Measurements from ENCODE around the gene RASL11B.

Gene RASL11B

DNA sequence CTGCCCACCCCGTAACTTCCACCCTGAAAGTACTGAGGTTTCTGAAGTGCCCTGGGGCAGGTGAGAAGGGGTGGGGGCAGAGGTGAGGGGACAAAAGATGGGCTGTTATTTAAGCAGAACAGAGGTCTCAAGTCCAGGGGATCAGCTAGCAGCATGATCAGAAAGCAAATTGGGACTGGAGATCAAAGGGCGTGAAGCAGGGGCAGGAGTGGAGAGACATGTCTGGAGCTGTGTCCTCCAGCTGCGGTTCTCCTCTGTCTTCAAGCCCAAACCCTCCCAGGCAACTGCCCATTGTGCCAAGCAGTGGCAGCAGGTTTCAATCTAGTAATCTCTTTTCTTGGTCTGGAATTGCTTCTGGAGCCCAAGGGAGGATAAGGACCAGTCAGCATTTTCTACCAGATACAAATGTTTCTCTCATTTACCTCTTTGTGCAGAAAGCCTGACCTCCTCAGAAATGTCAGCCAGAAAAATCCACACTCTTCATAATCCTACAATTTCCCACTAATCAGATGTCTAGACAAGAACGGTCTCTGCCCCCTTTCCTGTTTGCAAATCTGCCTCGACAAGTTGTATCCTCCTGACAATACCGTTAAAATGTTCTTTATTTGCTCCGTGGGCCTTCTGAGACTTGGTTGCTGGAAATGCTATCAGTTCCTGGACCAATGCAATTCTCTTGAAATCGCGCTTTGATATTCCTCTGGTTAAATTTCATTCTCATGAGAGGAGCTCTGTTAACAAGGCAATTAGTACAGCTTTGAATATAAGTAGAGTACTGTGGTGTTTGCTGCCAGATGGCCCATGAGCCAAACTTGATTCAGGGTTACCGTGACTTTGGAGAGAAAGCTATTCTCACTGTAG, 23.2 kb upstream of the RASL11B start:
- Mint-ChIP-seq H3K36me3 (no peaks in the 10 kb centered on the region), H3K27ac (no peak overlapping the region), H3K4me3 (no peak overlapping the region), H3K27me3 (no peaks in the 10 kb centered on the region), H3K9me3 (ENCODE audit: low read depth) (no peaks in the 10 kb centered on the region), H3K4me1 (ENCODE audit: low read depth) (no peaks in the 10 kb centered on the region)

DNA sequence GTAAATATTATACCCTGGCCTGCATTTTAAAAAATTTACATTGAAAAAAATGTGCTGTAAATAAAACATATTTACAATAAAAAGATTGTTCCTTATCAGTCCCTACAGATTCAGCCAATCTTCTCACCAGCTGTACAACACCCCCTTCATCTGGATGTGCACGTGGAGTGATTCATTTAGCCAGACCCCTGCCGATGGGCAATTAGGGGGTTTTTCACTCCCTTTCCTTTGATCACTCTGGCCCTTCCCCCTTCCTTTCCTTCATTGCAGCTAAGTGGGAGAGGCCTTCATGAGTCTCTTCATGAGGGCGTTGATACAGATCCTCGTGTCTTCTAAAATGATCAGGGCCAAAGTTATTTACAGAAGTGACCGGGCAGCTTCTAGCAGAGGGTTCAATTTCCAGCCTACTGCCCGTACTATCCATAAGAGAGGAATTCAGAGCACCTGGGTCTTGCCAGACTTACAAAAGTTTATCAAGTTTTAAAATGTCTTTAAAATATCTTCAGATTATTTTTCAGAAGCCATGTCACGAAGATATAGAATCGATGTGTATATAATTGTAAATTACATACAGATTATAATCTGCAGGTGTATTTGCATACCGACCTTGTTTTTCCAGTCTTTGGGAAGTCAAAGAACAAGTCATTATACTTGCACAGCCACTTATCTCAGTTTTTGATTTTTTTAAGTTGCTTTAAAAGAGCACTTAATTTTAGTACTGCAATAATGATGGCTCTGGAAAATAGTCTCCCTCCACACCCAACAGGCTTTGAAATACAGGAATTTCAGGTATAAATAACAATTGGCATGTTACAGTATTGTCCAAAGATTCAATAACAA, 21.4 kb upstream of the RASL11B start:
- H3K27ac Mint-ChIP-seq = no peak overlapping the region
- no peaks in the 10 kb centered on the region for H3K9me3 Mint-ChIP-seq (ENCODE audit: low read depth)
- no peaks in the 10 kb centered on the region for H3K4me1 Mint-ChIP-seq (ENCODE audit: low read depth)
- H3K27me3 Mint-ChIP-seq = no peaks in the 10 kb centered on the region
- H3K4me3 Mint-ChIP-seq = no peak overlapping the region
- no peaks in the 10 kb centered on the region for H3K36me3 Mint-ChIP-seq

DNA sequence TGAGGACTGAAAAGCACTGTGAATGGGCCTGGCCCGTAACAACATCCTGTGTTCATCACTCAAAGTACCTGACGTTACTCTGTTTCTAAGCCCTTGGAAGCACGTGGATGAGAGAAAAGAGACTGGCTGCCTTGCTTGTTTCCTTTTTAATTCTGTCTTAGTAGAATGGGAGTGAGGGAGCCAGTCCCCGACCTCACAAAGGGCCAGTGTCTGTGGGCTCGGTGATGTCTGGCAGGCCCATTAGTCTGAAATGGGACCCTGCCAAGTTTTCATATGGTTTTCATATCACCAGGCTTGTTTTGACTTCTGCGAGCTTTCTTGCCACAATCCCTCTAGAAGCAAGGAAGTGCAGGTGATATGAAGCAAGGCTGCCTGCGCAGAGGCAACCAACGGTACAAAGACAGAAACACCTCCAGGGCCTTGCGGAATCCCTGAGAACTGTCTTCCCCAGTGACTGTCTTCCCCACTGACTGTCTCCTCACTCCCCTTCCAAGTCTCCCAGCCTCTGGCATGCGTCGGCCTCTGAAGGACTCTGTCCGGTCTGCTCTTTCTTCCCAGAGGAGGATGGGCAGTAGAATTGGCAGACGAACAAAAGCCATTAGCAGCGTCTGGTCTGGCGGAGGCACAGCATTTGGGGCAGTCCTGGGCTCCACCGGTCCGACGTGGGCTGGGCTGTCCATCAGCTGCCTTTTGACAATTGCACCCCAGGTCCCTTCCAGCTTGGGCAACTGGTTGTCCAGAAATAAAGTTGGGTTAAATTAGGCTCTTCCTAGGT, 20.2 kb upstream of the RASL11B start:
- no peaks in the 10 kb centered on the region for H3K36me3 Mint-ChIP-seq
- H3K4me1 Mint-ChIP-seq (ENCODE audit: low read depth) = no peaks in the 10 kb centered on the region
- H3K4me3 Mint-ChIP-seq = no peak overlapping the region
- no peak overlapping the region for H3K27ac Mint-ChIP-seq
- no peaks in the 10 kb centered on the region for H3K27me3 Mint-ChIP-seq
- H3K9me3 Mint-ChIP-seq (ENCODE audit: low read depth) = no peaks in the 10 kb centered on the region

DNA sequence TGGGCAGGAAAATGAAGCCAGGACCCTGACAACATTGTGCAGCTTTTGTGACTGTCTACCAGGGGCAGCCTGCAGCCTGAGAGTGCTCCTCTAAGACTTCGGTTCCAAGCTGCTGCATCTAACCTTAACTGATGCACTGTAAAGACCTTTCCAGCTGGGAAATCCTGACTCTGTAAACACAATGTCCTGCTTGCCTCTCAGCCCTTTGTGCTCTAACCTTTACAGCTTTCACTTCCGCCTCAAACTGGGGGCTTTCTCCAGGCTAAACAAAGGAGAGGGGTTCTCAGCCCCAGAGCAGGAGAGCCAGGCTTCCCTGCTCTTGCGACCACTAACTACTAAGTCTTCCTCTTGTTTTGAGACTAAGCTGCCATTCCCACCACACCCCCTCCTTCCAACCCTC, 19.3 kb upstream of the RASL11B start:
- H3K4me3 Mint-ChIP-seq = no peak overlapping the region
- no peaks in the 10 kb centered on the region for H3K27me3 Mint-ChIP-seq
- no peaks in the 10 kb centered on the region for H3K4me1 Mint-ChIP-seq (ENCODE audit: low read depth)
- no peaks in the 10 kb centered on the region for H3K36me3 Mint-ChIP-seq
- no peaks in the 10 kb centered on the region for H3K9me3 Mint-ChIP-seq (ENCODE audit: low read depth)
- no peak overlapping the region for H3K27ac Mint-ChIP-seq

DNA sequence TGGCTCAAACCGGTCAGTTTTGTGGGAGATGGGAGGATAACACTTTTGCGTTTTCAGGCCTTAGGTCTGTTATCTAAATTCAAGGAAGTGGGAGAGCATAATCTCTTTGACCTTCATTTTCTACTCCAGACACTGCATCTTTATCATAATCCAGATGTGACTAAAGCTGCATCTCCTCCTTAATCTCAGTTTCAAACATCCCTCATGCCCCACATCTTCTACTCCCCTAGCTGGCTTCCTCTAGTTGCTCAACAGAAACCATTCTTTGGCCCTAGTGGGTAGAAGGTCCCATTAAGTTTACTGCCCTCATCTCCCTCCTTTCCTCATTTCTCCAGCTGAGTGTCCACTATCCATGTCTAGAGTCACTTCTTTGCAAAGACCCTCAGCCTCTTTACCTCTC, 18.8 kb upstream of the RASL11B start:
- H3K36me3 Mint-ChIP-seq = no peaks in the 10 kb centered on the region

DNA sequence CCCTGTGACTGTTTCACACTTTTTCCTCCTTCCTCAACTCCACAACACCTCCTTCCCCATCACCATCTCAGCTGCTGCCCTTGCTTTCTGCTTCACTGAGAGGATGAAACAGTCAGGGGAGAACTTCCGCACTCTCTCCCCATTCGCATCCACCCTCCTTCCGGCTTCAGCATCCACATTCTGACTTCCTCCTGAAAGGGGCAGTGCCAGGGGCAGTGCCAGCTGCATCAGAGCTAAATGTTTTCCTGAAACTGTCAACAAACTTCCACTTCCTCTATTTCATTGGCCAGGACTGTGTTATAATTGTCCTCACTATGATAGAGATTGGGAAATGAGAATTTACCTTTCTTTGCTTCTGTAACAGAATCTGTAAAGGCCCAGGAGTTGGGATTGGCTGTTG, 18.2 kb upstream of the RASL11B start:
- no peaks in the 10 kb centered on the region for H3K36me3 Mint-ChIP-seq
- H3K9me3 Mint-ChIP-seq (ENCODE audit: low read depth) = no peaks in the 10 kb centered on the region
- H3K27me3 Mint-ChIP-seq = no peaks in the 10 kb centered on the region
- H3K27ac Mint-ChIP-seq = no peak overlapping the region
- no peaks in the 10 kb centered on the region for H3K4me1 Mint-ChIP-seq (ENCODE audit: low read depth)
- no peak overlapping the region for H3K4me3 Mint-ChIP-seq

More for the DNA sequence above, 18.8 kb upstream of the RASL11B start:
- H3K27me3 Mint-ChIP-seq = no peaks in the 10 kb centered on the region
- H3K4me3 Mint-ChIP-seq = no peak overlapping the region
- no peaks in the 10 kb centered on the region for H3K4me1 Mint-ChIP-seq (ENCODE audit: low read depth)
- no peaks in the 10 kb centered on the region for H3K9me3 Mint-ChIP-seq (ENCODE audit: low read depth)
- H3K27ac Mint-ChIP-seq = no peak overlapping the region

DNA sequence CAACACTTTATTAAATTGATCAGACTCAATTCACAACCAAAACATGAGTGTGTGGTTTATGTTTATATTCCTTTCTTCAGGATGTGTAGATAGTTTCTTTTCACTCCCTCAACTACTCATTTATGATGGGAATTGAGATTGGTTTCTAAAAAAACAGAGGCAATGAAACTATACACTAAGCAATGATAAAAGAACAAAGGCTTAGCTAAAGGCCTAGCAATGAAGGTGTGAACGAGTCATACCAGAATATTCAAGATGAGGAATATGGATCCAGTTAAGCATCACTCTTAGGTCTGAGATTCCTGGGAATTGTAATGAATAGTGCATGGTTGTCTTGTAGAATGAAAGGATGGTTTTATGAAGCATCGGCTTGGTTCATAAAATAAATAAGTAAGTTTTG, 17.5 kb upstream of the RASL11B start:
- Mint-ChIP-seq H3K9me3 (ENCODE audit: low read depth) (no peaks in the 10 kb centered on the region), H3K36me3 (no peaks in the 10 kb centered on the region), H3K4me3 (no peak overlapping the region), H3K27ac (no peak overlapping the region), H3K27me3 (no peaks in the 10 kb centered on the region), H3K4me1 (ENCODE audit: low read depth) (no peaks in the 10 kb centered on the region)

DNA sequence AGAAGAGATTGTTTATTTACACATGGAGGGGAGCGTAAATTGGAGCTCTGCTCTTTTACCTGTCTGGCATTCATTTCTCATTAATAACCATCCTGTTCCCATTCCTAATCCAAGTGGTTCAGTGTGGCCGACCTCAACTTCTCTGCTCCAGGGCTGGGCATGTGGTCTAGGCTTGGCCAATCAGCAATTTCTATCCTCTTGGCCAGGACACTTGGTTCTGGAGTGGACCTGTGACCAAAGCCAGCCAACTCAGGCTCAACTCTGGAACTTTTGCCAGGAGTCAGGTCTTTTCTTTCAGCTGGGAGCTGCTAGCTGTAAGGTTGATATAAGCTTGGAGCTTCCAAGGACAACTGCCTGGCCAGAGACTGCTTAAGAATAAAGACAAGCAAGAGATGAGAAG, 15.6 kb upstream of the RASL11B start:
- no peaks in the 10 kb centered on the region for H3K27me3 Mint-ChIP-seq
- H3K4me3 Mint-ChIP-seq = no peak overlapping the region
- H3K27ac Mint-ChIP-seq = no peak overlapping the region
- H3K36me3 Mint-ChIP-seq = no peaks in the 10 kb centered on the region
- no peaks in the 10 kb centered on the region for H3K9me3 Mint-ChIP-seq (ENCODE audit: low read depth)
- no peaks in the 10 kb centered on the region for H3K4me1 Mint-ChIP-seq (ENCODE audit: low read depth)

DNA sequence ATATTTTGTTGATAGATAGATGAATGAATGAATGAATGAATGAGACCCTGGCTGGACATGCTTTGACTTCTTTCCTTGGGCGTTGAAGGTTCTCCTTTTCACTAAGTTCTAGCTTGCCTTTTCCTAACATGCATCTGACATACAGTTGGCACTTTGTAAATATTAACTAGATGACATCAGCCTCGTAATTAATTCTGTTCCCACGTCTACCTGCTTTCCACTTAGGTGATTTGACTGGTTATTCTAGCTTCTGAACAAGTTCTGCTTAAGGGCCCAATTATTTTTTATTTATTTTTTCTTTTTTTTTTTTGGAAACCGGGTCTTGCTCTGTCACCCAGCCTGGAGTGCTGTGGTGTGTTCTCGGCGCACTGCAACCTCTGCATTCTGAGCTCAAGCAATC, 13.9 kb upstream of the RASL11B start:
- Mint-ChIP-seq H3K9me3 (ENCODE audit: low read depth) (no peaks in the 10 kb centered on the region), H3K4me3 (no peak overlapping the region), H3K4me1 (ENCODE audit: low read depth) (no peaks in the 10 kb centered on the region), H3K27ac (no peak overlapping the region), H3K27me3 (no peaks in the 10 kb centered on the region), H3K36me3 (no peaks in the 10 kb centered on the region)

DNA sequence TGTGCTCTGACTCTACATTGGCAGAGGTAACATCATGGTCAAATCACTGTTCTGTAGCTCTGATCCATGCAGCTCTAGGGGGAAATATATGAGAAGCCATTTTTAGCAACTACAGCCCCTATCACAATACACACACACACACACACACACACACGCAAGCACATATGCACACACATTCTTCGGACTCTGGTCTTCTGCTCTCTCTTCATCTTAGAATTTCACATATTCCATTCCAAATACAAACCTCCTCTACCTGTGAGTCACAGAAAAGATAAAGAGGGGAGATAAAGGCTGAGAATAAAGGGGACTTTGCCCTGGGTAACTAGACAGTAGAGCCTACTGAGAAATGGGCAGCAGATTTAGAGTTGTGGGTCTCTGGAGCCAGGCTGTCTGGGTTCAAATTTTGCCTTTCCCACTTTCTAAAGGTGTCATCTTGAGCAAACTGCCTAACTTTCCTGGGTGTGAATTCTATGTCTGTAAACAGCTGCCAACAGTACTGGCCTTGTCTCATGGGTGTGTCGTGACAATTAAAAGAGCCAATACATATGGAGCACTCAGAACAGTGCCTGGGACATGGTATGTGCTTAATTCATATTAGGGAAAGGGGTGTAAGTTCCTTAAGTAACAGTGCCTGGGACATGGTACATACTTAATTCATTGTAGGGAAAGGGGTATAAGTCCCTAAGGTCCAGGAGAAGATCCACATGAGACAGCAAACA, 11.6 kb upstream of the RASL11B start:
- Mint-ChIP-seq H3K27me3 (no peaks in the 10 kb centered on the region), H3K4me3 (no peak overlapping the region), H3K4me1 (ENCODE audit: low read depth) (no peaks in the 10 kb centered on the region), H3K27ac (no peak overlapping the region), H3K9me3 (ENCODE audit: low read depth) (no peaks in the 10 kb centered on the region), H3K36me3 (no peaks in the 10 kb centered on the region)

DNA sequence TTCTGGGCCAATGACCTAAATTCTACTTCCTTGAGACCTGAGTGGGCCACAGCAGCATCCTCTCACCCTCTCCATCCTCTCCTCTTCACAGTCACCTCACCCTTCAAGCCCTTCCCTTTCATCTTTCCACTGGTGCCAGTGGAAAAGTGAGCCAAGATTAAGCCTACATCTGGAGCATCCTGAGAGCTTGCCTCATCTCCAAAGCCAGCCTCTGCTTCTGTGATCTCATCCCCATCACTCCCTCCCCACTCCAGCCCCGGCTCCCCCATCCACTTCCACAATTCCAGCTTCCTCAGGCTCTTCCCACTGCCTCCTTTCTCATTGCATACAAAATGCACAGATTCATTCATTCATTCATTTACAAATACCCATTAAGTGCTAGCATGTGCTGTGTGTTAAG, 10.1 kb upstream of the RASL11B start:
- peaks cover 3% of the 10 kb centered on the region for H3K27me3 Mint-ChIP-seq
- H3K36me3 Mint-ChIP-seq = peaks cover under 1% of the 10 kb centered on the region
- H3K4me1 Mint-ChIP-seq (ENCODE audit: low read depth) = no peaks in the 10 kb centered on the region
- no peak overlapping the region for H3K27ac Mint-ChIP-seq
- no peak overlapping the region for H3K4me3 Mint-ChIP-seq
- H3K9me3 Mint-ChIP-seq (ENCODE audit: low read depth) = no peaks in the 10 kb centered on the region

DNA sequence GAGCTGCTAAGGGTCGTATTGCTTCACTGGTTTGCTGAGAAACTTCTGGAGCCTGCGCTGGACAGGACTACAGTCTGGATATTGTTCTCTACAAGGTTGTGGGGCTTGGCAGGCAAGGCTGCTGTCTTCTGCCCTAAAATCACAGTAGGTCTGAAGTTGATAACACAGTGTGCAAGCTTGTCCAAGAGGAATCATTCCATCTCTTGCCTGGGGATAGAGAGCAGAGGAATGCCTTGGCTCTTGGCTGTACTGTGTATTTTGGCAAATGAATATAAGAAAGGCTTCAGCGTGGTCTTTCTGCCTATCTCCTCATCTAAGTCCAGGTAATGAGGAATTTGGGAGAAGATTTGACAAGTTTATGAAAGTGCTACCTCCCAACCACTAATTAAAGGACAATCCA, 9.4 kb upstream of the RASL11B start:
- no peaks in the 10 kb centered on the region for H3K4me1 Mint-ChIP-seq (ENCODE audit: low read depth)
- peaks cover 3% of the 10 kb centered on the region for H3K36me3 Mint-ChIP-seq
- no peaks in the 10 kb centered on the region for H3K9me3 Mint-ChIP-seq (ENCODE audit: low read depth)
- no peak overlapping the region for H3K27ac Mint-ChIP-seq
- peaks cover 9% of the 10 kb centered on the region for H3K27me3 Mint-ChIP-seq
- no peak overlapping the region for H3K4me3 Mint-ChIP-seq

DNA sequence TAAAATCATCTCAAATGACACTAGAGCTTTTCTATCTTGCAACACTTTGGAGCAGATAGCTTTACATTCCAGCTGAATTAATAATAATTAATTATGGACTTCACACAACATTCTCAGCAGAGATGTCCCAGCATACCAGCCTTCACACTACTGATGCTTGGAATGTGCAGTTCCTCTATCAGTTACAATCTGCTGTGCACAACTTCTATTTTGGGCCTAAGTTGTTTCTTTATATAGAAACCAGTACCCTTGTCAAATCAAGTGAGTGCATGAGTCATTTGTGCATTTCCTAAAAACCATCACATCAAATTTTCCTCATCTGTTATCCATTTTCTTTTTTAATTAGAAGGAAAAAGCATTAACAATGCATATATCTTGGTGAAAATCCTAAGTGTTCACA, 8.8 kb upstream of the RASL11B start:
- Mint-ChIP-seq H3K36me3 (peaks cover 6% of the 10 kb centered on the region), H3K4me3 (no peak overlapping the region), H3K27me3 (peaks cover 10% of the 10 kb centered on the region), H3K9me3 (ENCODE audit: low read depth) (peaks cover 5% of the 10 kb centered on the region), H3K27ac (no peak overlapping the region), H3K4me1 (ENCODE audit: low read depth) (no peaks in the 10 kb centered on the region)

DNA sequence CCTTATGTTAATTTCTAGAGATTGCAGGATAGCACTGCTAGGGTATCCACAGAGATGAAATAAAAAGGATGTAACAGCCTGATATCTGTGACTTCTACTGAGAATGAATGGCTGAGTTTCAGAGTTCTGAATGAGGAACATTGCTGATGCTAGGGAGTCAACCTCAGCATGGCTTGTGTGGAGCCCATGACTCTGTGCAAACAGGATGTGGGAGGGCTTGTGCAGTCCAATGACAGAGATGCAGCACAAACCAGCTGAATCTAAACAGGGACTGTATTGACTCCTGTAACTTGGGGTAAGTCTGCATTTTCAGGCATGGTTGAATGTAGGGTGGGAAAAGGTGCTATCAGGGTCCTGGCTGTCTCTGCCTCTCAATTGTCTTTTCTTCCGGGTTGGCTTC, 5.3 kb upstream of the RASL11B start:
- peaks cover 5% of the 10 kb centered on the region for H3K9me3 Mint-ChIP-seq (ENCODE audit: low read depth)
- H3K27ac Mint-ChIP-seq = no peak overlapping the region
- H3K27me3 Mint-ChIP-seq = peaks cover 31% of the 10 kb centered on the region
- peaks cover 9% of the 10 kb centered on the region for H3K4me1 Mint-ChIP-seq (ENCODE audit: low read depth)
- H3K36me3 Mint-ChIP-seq = peaks cover 6% of the 10 kb centered on the region
- no peak overlapping the region for H3K4me3 Mint-ChIP-seq
